Kidney (tissue), 14 donors: ENCODE results near the gene PRDM16. TPM values are rescaled to one million over a fixed set of nuclear protein-coding genes. Genes with fewer than 3 reads are reported as not detected.

ENCODE experiments used
- DNase-seq, 5 donors: peaks; one replicate each; pipeline ENCODE4 v3.0.0-alpha.2; 2013 to 2020
- FAIRE-seq: peaks from 2 replicates; lab custom pipeline; 2012; peaks lifted over from hg19 to GRCh38; lab: Jason Lieb, UNC
- H3K27ac ChIP-seq, 2 donors: one replicate each; pipeline ENCODE4 v1.7.0; 2013; ENCODE audit warnings: low read depth in 2 of 2, low read length in 2 of 2, inconsistent platforms in 1 of 2
- H3K27me3 ChIP-seq: one replicate; pipeline ENCODE4 v1.7.1; 2013; ENCODE audit warnings: low read length, inconsistent platforms; ENCODE audit not compliant: control insufficient read depth, insufficient read depth
- H3K36me3 ChIP-seq, 3 donors: one replicate each; pipeline versions ENCODE4 v1.7.0 to v1.7.1; 2013; ENCODE audit warnings: low read length in 3 of 3, control low read depth in 1 of 3, inconsistent platforms in 1 of 3; ENCODE audit not compliant: insufficient read depth in 3 of 3, control insufficient read depth in 2 of 3
- H3K4me1 ChIP-seq, 3 donors: one replicate each; pipeline versions ENCODE4 v1.7.0 to v1.7.1; 2013; ENCODE audit warnings: low read length in 3 of 3, inconsistent platforms in 1 of 3, low read depth in 1 of 3; ENCODE audit not compliant: control insufficient read depth in 2 of 3, insufficient read depth in 2 of 3
- H3K4me3 ChIP-seq, 3 donors: one replicate each; pipeline versions ENCODE4 v1.7.0 to v1.8.1; 2013; ENCODE audit warnings: low read length in 3 of 3, control low read depth in 1 of 3, inconsistent platforms in 1 of 3
- H3K9ac ChIP-seq, 3 donors: one replicate each; pipeline versions ENCODE4 v1.7.0 to v1.7.1; 2013; ENCODE audit warnings: low read length in 3 of 3, control low read depth in 1 of 3, inconsistent platforms in 1 of 3
- H3K9me3 ChIP-seq, 3 donors: one replicate each; pipeline versions ENCODE4 v1.7.0 to v1.7.1; 2013; ENCODE audit warnings: low read length in 3 of 3, control low read depth in 1 of 3, inconsistent platforms in 1 of 3; ENCODE audit not compliant: control insufficient read depth in 2 of 3, insufficient read depth in 1 of 3
- intact Hi-C: fragments of 100-400 bp; cut with DNase I; formaldehyde crosslinking; loops from one replicate; pipeline ENCODE4 v1.11.1; 2022
- polyA plus RNA-seq: library from polyadenylated mRNA; stranded (reverse); fragments of 350-450 nt; fragmentation: Illumina TruSeq; extraction: RNeasy Lipid Tissue Mini Kit (QIAGEN cat#74804); gene quantifications from one replicate; pipeline ENCODE4 v1.2.3, GENCODE V29; 2014; ENCODE audit warnings: low read depth, low replicate concordance; ENCODE audit not compliant: insufficient read depth
- total RNA-seq: library from RNA; stranded (reverse); fragmentation: NEBNext Ultra II Directional; extraction: Animal tissue kit (Norgen Biotek cat#: 25700); gene quantifications from one replicate; pipeline ENCODE4 v1.2.1, GENCODE V29; 2021
- TF ChIP-seq, protein P1 (sequence below): IDR thresholded peaks from 3 replicates; pipeline ENCODE4 v1.5.1; 2012; ENCODE audit warnings: mild to moderate bottlenecking, moderate library complexity, borderline replicate concordance; ENCODE audit not compliant: insufficient read depth; ENCODE audit errors: extremely low read depth
- donor health status: control.
- donor health status: control.
- donor health status: control.
- donor health status: control.
- donor health status: control.
- donor health status: DM: yes; HTN: yes; CAD: no.
- donor health status: Normal renal cell carcinoma (clear cell type).

Gene PRDM16
- total and polyA plus RNA-seq, 2 donors from 2014 or later = 3.0 to 21.9 TPM

DNA sequence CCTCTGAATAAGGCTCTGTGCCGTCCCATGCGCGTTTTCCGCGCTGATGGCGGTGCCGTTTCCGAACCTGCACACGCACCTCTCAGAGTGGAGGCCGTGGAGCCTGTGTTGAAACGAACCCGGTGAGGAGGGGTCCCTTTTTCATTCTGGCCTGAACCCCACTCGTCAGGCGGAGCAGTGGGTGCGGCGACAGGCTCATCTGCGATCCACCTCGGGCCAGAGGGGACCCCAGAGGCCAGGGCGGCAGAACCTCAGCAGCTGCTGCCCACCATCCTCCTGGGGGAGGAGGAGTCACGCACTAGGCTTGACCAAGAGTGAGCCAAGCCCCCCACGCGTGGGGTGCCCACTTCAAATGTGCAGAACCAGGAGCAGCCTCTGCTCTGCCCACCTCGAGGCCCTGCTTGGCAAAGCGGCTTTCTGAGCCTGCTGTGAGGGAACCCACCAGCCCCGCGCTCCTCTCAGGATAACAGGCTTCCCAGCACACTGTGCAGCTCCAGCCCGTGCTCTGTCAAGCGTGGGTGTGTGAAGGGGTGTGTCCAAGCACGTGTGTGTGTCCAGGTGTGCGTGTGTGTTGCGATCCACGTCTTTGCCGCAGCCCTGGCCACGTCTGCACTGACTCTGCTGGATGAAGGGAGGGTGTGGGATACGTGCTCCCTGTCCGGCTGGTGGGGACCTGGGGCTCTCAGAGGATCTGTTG lies 6.8 kb downstream of the PRDM16 start:
- DNase-seq = peak in 4 of 5 donors; percentile 21 to 65 (median 44)
- H3K4me3 ChIP-seq = no peak overlapping the region
- FAIRE-seq = no peak
- no peaks in the 10 kb centered on the region for H3K9me3 ChIP-seq
- H3K9ac ChIP-seq = peak overlapping the region in 1 of 3 donors; percentile 34
- peak overlapping the region; percentile 13 to 32 for H3K27ac ChIP-seq
- peaks cover 0 to 25% (median 4%) of the 10 kb centered on the region in 3 donors for H3K4me1 ChIP-seq
- H3K36me3 ChIP-seq = no peaks in the 10 kb centered on the region
- peaks cover 22% of the 10 kb centered on the region for H3K27me3 ChIP-seq
- TF ChIP-seq, protein P1, sequence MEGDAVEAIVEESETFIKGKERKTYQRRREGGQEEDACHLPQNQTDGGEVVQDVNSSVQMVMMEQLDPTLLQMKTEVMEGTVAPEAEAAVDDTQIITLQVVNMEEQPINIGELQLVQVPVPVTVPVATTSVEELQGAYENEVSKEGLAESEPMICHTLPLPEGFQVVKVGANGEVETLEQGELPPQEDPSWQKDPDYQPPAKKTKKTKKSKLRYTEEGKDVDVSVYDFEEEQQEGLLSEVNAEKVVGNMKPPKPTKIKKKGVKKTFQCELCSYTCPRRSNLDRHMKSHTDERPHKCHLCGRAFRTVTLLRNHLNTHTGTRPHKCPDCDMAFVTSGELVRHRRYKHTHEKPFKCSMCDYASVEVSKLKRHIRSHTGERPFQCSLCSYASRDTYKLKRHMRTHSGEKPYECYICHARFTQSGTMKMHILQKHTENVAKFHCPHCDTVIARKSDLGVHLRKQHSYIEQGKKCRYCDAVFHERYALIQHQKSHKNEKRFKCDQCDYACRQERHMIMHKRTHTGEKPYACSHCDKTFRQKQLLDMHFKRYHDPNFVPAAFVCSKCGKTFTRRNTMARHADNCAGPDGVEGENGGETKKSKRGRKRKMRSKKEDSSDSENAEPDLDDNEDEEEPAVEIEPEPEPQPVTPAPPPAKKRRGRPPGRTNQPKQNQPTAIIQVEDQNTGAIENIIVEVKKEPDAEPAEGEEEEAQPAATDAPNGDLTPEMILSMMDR = no peak
- intact Hi-C loops = no loop called here

DNA sequence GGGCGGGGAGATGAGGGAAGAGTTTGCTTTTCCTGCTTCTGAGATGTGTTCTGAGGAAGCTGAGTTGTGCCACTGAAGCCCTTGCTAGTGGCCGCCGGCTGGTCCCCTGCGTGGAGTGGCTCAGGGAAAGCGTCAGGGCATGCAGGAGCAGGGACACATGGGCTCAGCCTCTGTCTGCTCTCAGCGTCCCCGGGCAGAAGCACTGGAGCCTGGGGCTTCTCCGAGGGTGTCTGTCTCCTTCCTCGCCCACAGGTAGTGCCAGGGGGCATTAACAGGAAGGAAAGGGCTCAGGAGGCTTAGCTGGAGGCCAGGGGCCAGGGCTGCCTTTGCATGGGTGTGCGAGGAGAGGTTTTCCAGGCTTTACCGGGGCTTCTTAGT lies 7.3 kb downstream of the PRDM16 start:
- intact Hi-C loops = no loop called here
- Histone ChIP-seq H3K9me3 (no peaks in the 10 kb centered on the region), H3K36me3 (no peaks in the 10 kb centered on the region), H3K4me3 (no peak overlapping the region), H3K4me1 (peaks cover 0 to 25% (median 4%) of the 10 kb centered on the region in 3 donors), H3K9ac (peak overlapping the region in 1 of 3 donors; percentile 51), H3K27me3 (peaks cover 21% of the 10 kb centered on the region), H3K27ac (peak overlapping the region; percentile 13 to 32)
- TF ChIP-seq, protein P1 = no peak
- FAIRE-seq (no peak), DNase-seq (no peak)

GRCh38 chr1:3077081-3077480 lies 8.1 kb downstream of the PRDM16 start:
- peak overlapping the region in 1 of 3 donors; percentile 3 for H3K9ac ChIP-seq
- peaks cover 0 to 25% (median 4%) of the 10 kb centered on the region in 3 donors for H3K4me1 ChIP-seq
- no peak for DNase-seq
- no peaks in the 10 kb centered on the region for H3K36me3 ChIP-seq
- FAIRE-seq = no peak
- H3K27me3 ChIP-seq = peaks cover 18% of the 10 kb centered on the region
- H3K27ac ChIP-seq = peak overlapping the region in 1 of 2 donors; percentile 51
- H3K9me3 ChIP-seq = no peaks in the 10 kb centered on the region
- TF ChIP-seq, protein P1 = no peak
- H3K4me3 ChIP-seq = no peak overlapping the region
- intact Hi-C loops = no loop called here
